Skin epidermis (tissue), 12 donors: ENCODE measurements around the gene LUC7L2.
A peak's percentile ranks its signal among the peaks of the same experiment; 100 is the strongest.

Experiments
- H3K27ac ChIP-seq, 21 experiments: fragments of 200-600 bp; sonication (generic) in 11 of 21; one replicate each; pipeline ENCODE4 v1.5.0; 2020; ENCODE audit warnings: mild to moderate bottlenecking in 3 of 21, inconsistent platforms in 2 of 21, moderate library complexity in 2 of 21
- H3K4me3 ChIP-seq, 7 experiments: fragments of 200-600 bp; sonication (generic) in 2 of 7; one replicate each; pipeline ENCODE4 v1.5.0; 2020; ENCODE audit warnings: inconsistent platforms in 2 of 7, mild to moderate bottlenecking in 2 of 7, moderate library complexity in 1 of 7

LUC7L2 gene

DNA sequence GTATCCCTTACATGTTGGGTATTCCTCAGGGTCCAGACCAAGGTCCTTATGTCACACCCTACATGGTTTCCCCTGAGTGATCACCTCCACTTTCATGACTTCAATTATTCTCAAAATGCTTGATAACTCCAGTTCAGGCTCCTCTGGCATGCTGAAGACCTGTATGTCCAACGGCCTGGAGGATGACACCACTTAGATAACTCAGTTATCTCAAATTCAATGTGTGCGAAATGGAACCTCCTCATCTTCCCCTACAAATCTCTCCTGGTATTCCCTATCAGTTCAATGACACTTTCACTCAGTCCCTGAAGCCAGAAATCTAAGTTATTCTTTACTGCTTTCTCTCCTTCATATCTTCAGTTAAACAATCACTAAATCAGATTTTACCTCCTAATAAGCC, 8.7 kb upstream of the LUC7L2 start:
- H3K27ac ChIP-seq = no peak overlapping the region
- H3K4me3 ChIP-seq = no peak overlapping the region

DNA sequence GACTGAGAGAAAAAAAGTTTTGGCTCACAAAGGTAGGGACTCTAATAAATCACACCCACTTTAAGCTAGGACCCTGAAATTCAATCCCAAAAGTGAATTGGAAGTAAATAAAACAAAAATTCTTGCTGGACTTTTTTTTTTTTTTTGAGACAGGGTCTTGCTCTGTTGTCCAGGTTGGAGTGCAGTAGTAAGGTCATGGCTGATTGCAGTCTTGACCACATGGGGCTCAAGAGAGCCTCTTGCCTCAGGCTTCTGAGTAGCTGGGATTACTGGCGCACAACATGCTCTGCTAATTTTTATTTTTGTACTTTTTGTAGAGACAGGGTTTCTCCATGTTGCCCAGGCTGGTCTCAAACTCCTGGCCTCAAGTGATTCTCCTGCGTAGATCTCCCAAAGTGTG, 5.0 kb upstream of the LUC7L2 start:
- Histone ChIP-seq H3K27ac (no peak overlapping the region), H3K4me3 (no peak overlapping the region)

DNA sequence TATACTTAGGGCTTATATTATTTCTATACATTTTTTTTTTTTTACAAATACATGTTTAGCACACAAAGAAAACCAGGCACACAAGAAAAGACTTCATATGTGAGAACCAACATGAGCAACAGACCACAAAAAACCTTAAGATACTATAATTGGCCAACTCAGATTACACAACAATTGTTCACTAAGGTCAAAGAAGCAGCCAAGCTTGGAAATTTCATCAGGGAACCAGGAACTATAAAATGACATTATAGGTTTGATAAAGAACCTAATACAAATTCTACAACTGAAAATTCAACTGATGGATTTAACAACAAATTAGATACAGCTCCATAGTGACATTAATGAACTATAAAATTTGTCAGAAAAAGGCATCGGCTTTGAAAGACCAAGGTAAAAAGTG, 4.4 kb upstream of the LUC7L2 start:
- no peak overlapping the region for H3K4me3 ChIP-seq
- no peak overlapping the region for H3K27ac ChIP-seq

DNA sequence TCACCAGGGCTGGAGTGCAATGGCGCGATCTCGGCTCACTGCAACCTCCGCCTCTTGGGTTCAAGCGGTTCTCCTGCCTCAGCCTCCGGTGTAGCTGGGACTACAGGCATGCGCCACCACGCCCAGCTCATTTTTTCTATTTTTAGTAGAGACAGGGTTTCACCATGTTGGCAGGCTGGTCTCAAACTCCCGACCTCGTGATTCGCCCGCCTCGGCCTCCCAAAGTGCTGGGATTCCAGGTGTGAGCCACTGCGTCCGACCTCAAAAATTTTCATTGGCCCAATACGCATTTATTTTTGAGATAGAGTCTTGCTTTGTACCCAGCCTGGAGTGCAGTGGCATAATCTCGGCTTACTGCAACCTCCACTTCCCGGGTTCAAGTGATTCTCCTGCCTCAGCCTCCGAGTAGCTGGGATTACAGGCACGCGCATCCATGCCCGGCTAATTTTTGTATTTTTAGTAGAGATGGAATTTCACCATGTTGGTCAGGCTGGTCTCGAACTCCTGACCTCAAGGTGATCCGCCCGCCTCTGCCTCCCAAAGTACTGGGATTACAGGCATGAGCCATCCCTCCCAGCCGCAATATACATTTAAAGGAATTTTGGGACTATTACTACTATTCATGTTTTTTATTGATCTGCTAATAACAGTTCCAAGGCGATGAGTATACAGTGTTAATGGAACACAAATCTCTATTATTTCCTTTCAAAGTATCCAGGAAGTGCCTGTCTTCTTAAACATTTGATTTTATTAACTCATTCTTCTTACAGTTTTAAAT, 1.8 kb upstream of the LUC7L2 start:
- Histone ChIP-seq H3K4me3 (peak overlapping the region in 6 of 7 experiments; percentile 64 to 98 (median 94)), H3K27ac (peak overlapping the region in 16 of 21 experiments; percentile 92 to 100 (median 100))

DNA sequence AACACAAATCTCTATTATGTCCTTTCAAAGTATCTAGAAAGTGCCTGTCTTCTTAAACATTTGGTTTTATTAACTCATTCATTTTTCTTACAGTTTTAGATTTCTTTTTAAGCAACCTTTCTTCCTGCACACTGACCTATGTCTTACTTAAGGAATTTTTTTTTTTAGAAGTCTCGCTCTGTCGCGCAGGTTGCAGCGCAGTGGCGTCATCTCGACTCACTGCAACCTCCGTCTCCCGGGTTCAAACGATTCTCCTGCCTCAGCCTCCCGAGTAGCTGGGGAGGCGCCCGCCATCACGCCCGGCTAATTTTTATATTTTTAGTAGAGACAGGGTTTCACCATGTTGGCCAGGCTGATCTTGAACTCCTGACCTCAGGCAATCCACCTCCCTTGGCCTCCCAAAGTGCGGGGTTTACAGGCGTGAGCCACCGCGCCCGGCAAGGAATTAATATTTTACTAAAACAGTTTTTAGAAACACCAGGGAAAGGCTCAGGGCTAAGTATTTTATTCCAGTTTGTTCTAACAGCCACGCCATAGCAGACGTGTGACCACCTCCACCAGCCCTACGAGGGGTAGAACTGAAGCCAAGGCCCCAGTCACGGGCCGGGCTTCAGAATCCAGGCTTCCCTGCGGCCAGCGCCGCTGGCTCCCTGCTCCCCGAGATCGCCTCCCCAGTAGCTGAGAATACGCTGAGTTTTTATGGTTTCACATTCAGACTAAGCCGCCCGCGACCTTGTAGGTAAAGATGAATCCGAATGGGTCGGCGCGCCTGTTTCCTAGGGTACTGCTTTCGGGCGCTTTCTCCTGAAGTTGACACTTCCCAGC, 941 bp upstream of the LUC7L2 start:
- Histone ChIP-seq H3K4me3 (peak overlapping the region; percentile 64 to 98 (median 95)), H3K27ac (peak overlapping the region; percentile 92 to 100 (median 100))

DNA sequence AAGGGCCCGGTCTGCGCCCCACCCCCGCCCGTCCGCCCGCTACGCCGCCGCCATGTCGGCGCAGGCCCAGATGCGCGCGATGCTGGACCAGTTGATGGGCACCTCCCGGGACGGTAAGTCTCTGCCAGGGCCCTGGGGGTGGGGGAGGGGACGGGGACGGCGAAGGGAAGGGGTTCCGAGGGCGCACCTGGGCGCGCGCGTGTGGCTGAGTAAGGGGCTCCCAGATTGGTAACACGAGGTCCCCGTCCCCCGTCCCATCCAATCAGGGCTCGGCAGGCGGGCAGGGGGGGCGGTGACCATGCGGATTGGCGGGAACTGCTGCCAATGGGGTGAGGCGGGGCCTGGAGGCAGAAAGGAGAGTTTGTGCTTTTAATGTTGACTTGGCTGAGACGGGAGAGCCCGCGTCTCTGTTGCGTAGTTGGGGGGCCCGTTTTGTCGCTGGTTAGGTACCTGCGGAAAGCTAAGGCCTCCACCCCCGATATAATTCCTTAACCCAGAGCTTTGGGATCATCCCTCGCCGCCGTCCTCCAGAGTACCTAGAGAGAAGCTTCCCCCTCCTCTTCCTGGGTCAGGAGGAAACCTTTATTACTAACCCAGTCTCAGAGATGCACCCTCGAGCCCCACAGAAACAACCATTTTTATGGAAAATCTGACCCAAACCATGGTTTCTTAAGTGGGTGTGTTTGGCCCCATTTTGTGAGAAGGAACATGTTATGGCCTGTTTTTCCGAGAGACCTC, 685 bp downstream of the LUC7L2 start:
- Histone ChIP-seq H3K4me3 (peak overlapping the region; percentile 64 to 98 (median 95)), H3K27ac (peak overlapping the region; percentile 92 to 100 (median 100))

DNA sequence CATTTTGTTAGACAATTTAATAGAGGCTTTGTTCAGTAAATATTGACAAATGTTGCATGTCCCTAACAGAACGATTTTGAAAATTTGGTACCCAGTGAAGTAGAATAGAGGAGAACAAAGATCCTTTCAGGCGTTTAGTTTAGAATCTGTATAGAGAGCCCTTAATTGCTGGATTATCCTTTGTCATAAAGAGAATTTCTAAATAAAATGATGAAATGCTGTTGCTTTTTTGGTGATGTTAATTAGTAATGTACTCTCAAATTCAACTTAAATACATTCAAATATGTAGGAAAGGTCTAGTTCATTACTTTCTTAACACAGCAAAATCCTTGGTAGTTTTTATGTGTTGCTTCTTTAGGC, 1.2 kb downstream of the LUC7L2 start:
- Histone ChIP-seq H3K27ac (peak overlapping the region in 20 of 21 experiments; percentile 87 to 100 (median 100)), H3K4me3 (peak overlapping the region; percentile 64 to 98 (median 95))

DNA sequence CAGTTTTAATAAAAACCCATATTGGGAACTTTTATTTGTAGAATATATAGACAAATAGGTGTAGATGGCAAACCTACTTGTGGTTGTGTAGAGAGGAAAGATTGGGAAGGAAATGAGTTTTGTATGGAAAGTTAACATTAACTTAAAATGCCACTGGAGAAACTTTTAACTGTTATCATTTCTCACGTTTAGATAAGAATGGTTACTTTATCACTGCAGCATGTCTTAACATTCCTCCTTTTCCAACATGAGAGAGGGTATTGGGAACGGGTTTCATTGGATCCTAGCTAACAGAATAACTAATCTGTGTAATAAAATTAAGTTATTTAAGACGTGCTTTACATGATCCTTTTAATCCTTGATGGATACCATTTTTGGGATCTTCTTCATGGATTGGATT, 1.8 kb downstream of the LUC7L2 start:
- peak overlapping the region in 9 of 21 experiments; percentile 87 to 100 (median 99) for H3K27ac ChIP-seq

DNA sequence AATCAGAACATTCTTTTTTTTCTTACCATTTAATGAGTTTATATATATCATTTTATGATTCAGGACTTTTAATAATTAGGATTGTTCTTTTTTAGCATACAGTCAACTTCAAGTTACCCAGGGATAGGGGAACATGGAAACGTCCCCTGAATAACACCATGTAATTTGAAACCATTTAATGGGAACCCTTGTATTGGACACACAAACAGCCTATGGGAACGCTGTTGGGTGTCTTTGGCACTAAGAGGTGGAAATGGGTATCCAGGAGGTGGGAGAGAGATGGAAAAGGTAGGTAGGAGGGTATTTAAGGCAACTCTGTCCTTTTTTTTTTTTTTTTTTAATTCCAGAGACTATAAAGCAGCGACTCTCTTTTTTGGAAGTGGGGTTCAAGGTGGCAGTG, 2.6 kb downstream of the LUC7L2 start:
- H3K27ac ChIP-seq = peak overlapping the region in 2 of 21 experiments; percentile 21 to 24
- no peak overlapping the region for H3K4me3 ChIP-seq

More for the DNA sequence above, 1.8 kb downstream of the LUC7L2 start:
- H3K4me3 ChIP-seq = peak overlapping the region; percentile 64 to 98 (median 95)

DNA sequence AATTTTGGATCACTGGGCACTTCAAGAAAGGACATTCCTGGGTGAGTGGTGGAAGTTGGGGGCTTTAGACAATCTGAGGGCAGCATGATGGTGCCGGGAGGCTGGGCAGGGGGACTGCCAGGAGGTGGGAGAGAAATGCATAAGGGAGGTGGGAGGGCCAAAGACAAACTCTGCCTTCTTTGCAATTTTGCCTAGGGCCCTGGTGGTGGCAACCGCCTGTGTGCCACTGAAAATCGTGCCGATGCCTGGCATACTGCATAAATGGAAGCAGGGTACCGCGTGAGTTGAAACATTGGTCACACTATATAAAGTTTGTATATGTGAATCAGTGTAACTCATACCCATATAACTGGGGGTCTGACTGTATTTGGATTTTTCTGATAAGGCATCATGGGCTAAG, 3.3 kb downstream of the LUC7L2 start:
- Histone ChIP-seq H3K4me3 (no peak overlapping the region), H3K27ac (peak overlapping the region in 3 of 21 experiments; percentile 21 to 26 (median 24))

DNA sequence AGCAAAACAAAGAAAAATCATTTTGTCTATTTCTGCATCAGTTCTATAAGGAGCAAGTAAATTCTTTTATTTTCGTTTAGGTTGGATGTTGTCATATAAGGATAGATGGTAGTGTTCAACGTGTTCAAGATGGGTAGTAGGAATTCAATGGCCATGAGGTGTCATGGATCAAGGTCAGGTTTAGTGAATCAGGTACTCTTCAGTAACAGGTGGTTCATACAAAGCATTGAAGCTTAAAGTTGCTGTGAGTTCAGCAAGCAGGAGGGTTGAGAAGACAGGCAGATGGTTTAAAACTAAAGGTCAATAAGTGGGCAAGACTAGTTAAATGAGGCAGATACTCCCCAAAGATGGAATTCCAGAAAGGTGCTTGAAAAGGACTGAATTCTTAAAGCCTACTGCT, 5.6 kb downstream of the LUC7L2 start:
- Histone ChIP-seq H3K27ac (no peak overlapping the region), H3K4me3 (no peak overlapping the region)

DNA sequence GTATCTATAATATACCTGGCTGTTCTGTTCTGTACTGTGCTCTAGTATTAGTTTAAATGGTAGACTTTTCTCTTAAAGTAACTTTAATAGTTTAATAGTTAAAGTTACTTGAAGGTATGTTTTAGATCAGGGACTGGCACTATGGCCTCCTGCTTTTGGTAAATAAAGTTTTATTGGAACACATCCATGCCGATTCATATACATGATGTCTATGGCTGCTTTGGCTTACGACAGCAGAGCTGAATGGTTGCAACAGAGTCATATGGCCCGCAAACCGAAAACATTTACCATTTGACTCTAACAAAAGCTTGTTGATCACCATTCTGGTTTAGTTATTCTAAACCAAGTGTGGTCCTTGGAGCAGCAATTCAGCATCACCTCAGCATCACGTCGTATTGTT, 6.7 kb downstream of the LUC7L2 start:
- Histone ChIP-seq H3K4me3 (no peak overlapping the region), H3K27ac (no peak overlapping the region)

DNA sequence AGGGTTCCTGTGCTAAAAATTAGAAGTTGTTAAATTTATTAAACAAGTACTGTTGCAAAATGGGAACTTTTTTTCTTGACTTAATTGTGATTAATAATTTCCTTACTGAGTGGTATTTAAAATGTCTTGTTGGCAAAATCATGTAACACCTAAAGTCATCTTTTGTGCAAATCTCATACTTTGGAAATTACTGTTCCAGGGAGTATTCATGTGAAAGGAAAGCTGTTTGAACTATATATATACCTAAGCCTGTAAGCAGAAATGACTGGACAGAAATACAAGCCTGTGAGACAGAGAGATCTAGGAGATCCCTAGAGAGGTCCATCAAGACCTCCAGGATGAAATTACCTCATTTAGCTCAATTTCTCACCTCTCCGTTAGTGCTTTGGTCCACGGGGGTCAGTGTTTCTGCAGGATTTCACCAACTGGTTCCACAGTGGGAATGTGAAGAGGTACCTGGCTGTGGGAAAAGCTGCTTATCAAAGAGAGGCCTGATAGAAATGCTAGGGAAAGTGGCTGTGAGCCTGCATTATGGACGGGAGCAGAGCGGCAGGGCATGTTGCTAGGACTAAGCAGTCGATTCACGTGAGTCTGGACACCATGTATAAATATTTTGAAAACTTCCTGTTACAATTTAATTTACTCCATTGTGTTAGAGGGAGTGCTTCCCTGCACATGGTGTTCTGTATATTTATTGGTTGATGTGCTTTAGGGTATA, 7.9 kb downstream of the LUC7L2 start:
- Histone ChIP-seq H3K27ac (no peak overlapping the region), H3K4me3 (no peak overlapping the region)

DNA sequence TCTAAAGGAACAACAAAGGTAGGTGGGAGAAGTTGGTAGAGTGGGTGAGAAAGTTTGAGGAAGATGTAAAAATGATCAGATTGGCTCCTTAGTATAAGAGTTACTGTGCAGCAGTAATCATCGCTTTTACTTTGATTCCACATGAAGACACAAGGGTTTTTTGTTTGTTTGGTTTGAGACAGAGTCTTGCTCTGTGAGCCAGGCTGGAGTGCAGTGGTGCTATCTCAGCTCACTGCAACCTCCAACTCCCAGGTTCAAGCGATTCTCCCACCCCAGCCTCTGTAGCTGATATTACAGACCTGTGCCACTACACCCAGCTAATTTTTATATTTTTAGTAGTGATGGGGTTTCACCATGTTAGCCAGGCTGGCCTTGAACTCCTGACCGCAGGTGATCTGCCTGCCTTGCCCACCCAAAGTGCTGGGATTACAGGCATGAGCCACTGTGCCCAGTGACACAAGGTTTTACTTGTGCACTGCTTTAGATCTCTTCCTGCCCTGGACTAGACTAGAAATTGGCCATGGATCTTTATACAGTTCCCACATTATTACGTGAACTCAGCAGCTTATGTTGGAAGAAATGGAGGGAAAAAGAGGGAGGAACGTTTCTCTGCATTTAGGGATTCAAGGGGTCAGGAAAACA, 10.7 kb downstream of the LUC7L2 start:
- Histone ChIP-seq H3K27ac (no peak overlapping the region), H3K4me3 (no peak overlapping the region)

DNA sequence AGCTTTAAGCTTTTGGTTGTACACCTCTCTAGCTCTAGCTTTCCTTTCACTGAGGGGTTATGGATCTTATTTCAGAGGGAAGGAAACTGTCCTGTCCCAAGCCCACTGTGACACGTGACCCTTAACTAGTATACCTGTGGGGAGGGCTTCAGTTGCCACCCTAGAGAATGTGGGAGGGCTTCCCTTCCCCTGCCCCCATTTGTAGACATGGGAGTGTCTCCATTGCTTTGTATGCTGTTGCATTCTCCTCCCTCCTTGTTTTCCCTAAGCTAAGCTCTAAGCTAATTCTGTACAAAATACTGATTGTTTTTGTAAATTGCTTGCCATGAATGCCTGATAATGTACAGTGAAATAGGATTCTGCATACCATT, 11.2 kb downstream of the LUC7L2 start:
- Histone ChIP-seq H3K27ac (no peak overlapping the region), H3K4me3 (no peak overlapping the region)

DNA sequence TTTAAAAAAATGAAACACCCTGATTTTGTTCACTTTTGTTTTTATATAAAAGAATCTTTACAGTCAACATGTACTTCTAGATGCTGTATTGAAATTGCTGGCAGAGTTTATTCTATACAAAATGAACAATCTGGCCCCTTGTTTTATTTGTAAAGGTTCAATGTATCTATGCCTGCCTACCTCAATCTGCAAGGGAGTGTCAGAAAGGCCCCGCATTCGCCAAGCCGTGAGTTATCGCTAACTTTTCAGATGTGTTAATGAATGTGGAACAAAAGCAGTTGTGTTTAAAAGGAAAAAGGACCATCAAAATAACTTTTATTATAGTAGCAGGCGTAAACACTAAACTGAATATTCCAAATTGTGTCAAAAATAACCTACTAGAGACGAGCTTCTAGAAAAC, 14.6 kb downstream of the LUC7L2 start:
- no peak overlapping the region for H3K27ac ChIP-seq
- no peak overlapping the region for H3K4me3 ChIP-seq

DNA sequence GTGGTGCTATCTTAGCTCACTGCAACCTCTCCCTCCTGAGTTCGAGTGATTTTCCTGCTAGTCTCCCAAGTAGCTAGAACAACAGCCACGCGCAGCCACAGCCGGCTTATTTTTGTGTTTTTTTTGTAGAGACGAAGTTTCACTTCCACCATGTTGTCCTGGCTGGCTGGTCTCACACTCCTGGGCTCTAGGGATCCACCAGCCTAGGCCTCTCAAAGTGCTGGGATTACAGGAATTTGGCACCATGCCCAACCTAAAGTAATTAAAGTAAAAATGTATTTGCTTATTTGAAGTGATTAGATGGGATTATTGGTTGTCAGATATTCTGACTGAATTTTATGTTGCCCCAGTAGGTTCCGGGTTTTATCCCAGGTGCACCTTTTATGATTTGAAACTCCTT, 22.7 kb downstream of the LUC7L2 start:
- no peak overlapping the region for H3K4me3 ChIP-seq
- no peak overlapping the region for H3K27ac ChIP-seq

DNA sequence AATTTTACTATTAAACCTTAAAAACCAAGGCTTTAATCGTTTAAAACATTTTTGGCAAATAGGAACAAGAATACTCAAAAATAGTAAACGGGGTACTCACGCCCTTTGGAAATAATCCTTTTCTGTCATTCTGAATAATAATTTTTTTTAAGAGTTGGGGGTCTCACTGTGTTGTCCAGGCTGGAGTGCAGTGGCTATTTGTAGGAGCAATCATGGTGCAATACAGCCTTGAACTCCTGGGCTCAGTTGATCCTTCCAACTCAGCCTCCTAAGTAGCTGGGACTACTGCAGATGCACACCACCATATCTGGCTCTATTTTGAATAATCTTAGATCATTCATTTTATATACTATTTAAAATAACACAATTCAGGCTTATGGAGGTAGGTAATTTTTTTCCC, 24.9 kb downstream of the LUC7L2 start:
- Histone ChIP-seq H3K4me3 (no peak overlapping the region), H3K27ac (no peak overlapping the region)

DNA sequence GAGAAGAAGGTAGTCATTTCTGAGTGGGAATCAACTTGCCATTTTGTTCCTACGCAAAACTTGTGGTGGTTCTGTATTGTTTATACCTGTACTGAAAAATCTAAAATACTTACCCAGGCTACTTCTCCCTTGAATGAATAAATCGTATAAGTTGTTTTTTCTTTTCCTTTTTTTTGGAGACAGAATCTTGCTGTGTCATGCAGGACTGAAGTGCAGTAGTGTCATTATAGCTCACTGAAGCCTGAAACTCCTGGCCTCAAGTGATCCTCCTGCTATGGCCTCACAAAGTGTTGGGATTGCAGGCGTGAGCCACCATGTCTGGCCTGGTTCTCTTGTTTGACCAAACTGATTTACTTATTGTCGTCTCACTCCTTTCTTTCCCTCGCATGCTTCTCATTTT, 27.9 kb downstream of the LUC7L2 start:
- Histone ChIP-seq H3K4me3 (no peak overlapping the region), H3K27ac (no peak overlapping the region)
